ENCODE measurements around the gene SQOR. TPM values are rescaled to one million over a fixed set of nuclear protein-coding genes. Genes with fewer than 3 reads are reported as not detected.
A peak's percentile ranks its signal among the peaks of the same experiment; 100 is the strongest.
"Not testable (repeated sequence)": the region's sequence is repeated elsewhere in the genome, so short reads cannot be mapped to it uniquely, and the experiment has no call there.

SQOR gene
- total RNA-seq, 1 experiment from 2014 or later, result 40.9 TPM

DNA sequence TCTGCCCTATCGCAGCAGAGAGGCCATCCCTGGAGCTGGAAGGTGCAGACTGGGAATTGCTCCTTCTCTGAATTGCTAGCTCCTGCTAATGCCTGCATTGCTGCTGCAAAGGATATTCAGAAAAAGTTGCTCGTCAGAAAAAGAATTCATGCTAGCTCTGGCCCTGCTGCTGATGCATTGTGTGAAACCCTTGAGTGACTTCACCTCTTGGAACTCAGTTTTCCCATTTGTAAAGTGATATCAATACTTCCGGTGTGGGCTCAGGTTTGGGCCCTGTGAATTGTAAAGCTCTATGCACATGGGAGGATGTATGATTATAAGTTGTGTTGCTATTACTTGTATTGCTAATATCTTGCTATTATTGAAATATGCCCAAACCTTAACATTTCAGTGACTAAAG lies 11.4 kb downstream of the SQOR start:
- no peak overlapping the region for H2AFZ ChIP-seq
- DNase-seq, result no peak
- no peaks in the 10 kb centered on the region for H3K9me2 ChIP-seq (ENCODE audit: insufficient read depth)
- ChIA-PET CTCF (no interaction called here), POLR2A (ENCODE audit: unreplicated experiment) (no interaction called here)
- no peaks in the 10 kb centered on the region for H3K27me3 ChIP-seq (ENCODE audit: insufficient read depth, low read depth)
- intact Hi-C loops (cut with micrococcal nuclease; ENCODE audit: unreplicated experiment), result no loop called here
- H3F3A ChIP-seq (ENCODE audit: insufficient read depth, low read depth), result peaks cover 28% of the 10 kb centered on the region
- no TSS peak for BruUV-seq (replicated peaks)
- H3K9me3 ChIP-seq (ENCODE audit: insufficient read depth, low read depth), result no peaks in the 10 kb centered on the region
- no peaks in the 10 kb centered on the region for H4K20me1 ChIP-seq (ENCODE audit: insufficient read depth)
- TF ChIP-seq, protein P1, sequence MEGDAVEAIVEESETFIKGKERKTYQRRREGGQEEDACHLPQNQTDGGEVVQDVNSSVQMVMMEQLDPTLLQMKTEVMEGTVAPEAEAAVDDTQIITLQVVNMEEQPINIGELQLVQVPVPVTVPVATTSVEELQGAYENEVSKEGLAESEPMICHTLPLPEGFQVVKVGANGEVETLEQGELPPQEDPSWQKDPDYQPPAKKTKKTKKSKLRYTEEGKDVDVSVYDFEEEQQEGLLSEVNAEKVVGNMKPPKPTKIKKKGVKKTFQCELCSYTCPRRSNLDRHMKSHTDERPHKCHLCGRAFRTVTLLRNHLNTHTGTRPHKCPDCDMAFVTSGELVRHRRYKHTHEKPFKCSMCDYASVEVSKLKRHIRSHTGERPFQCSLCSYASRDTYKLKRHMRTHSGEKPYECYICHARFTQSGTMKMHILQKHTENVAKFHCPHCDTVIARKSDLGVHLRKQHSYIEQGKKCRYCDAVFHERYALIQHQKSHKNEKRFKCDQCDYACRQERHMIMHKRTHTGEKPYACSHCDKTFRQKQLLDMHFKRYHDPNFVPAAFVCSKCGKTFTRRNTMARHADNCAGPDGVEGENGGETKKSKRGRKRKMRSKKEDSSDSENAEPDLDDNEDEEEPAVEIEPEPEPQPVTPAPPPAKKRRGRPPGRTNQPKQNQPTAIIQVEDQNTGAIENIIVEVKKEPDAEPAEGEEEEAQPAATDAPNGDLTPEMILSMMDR (conservative IDR thresholded peaks at IDR 0.05), result no peak
- no peak for TF ChIP-seq EZH2 (IDR thresholded peaks at IDR 0.05; ENCODE audit: low read depth)
- H3K4me1 ChIP-seq (replicated peaks; ENCODE audit: insufficient read depth), result peaks cover 52% of the 10 kb centered on the region
- no peak overlapping the region for H3K27ac ChIP-seq
- peaks cover 17% of the 10 kb centered on the region; the same call in 1 of the 2 replicates for H3K79me2 ChIP-seq (ENCODE audit: low read depth)
- H3K4me2 ChIP-seq, result peak overlapping the region; percentile 19; the same call in 1 of the 2 replicates
- no peaks in the 10 kb centered on the region for H3K36me3 ChIP-seq (ENCODE audit: low read depth)
- no peak overlapping the region for H3K4me3 ChIP-seq

DNA sequence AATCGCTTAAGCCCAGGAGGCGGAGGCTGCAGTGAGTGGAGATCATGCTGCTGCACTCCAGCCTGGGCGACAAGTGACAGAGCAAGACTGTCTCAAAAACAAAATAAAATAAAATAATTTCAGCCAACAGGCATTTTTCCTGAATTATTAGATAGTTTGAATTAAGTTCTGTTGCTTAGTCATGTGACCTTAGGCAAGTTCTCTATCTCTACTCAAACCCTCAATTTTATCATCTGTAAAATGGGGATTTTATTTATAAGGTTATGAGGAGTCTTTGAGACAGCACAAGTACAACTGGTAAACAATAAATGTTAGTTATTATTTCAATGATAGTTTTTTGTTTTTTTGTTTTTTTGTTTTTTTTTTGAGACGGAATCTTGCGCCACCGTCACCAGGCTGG lies 13.0 kb downstream of the SQOR start:
- POLR2A ChIA-PET (ENCODE audit: unreplicated experiment), result no interaction called here
- Histone ChIP-seq H3K9me2 (ENCODE audit: insufficient read depth) (no peaks in the 10 kb centered on the region), H4K20me1 (ENCODE audit: insufficient read depth) (no peaks in the 10 kb centered on the region), H3K79me2 (ENCODE audit: low read depth) (peaks cover 17% of the 10 kb centered on the region; the same call in 1 of the 2 replicates), H3F3A (ENCODE audit: insufficient read depth, low read depth) (peaks cover 12% of the 10 kb centered on the region), H2AFZ (no peak overlapping the region), H3K4me2 (no peak overlapping the region), H3K4me1 (replicated peaks; ENCODE audit: insufficient read depth) (peaks cover 36% of the 10 kb centered on the region), H3K27ac (no peak overlapping the region), H3K9me3 (ENCODE audit: insufficient read depth, low read depth) (no peaks in the 10 kb centered on the region), H3K27me3 (ENCODE audit: insufficient read depth, low read depth) (no peaks in the 10 kb centered on the region), H3K4me3 (no peak overlapping the region), H3K36me3 (ENCODE audit: low read depth) (no peaks in the 10 kb centered on the region)
- no peak for DNase-seq
- intact Hi-C loops (cut with micrococcal nuclease; ENCODE audit: unreplicated experiment), result no loop called here
- no peak for TF ChIP-seq EZH2 (IDR thresholded peaks at IDR 0.05; ENCODE audit: low read depth)
- TF ChIP-seq, protein P1 (conservative IDR thresholded peaks at IDR 0.05), result no peak
- CTCF ChIA-PET, result no interaction called here
- BruUV-seq (replicated peaks), result no TSS peak

DNA sequence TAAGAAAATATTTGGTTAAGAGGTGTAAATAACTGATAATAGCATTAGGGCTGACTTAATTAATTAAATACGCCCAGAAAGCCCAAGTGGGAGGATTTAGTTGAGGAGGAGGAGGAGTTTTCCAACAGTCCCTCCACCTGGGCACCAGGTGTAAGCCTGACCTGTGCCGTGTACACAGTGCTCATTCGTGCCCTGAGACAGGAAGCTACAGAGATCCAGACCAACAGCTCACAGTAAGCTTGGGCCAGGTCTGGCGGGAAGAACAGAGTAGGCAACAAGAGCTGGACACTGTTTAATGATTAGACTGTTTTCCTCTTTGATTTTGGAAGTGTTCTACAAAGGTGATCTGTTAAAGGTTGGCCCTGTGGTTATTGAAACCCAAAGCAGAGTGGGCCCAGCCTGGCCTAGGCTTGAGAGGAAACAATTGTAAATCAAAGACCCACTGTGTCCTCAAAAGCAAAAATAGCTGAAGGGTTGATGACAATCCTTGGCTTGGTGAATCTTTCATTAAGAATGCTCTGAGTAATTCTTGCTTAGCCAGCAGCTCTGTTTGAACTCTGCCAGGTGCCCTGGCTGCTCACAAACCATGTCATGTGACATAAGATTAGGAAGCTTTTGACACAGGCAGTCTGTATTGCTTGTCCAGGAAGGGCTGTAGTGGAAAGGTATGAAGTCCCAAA lies 13.8 kb downstream of the SQOR start:
- peak overlapping the region; percentile 60 for H3K27ac ChIP-seq
- no peak overlapping the region for H2AFZ ChIP-seq
- H3K36me3 ChIP-seq (ENCODE audit: low read depth), result no peaks in the 10 kb centered on the region
- no peak overlapping the region for H3K4me3 ChIP-seq
- H3K4me2 ChIP-seq, result peak overlapping the region; percentile 18
- no peaks in the 10 kb centered on the region for H3K27me3 ChIP-seq (ENCODE audit: insufficient read depth, low read depth)
- ChIA-PET POLR2A (ENCODE audit: unreplicated experiment) (interaction anchor here (0.6 kb wide), 2 partner anchors 155 to 446 kb away, joined by 7 to 10 read pairs; no protein-coding TSS in a partner anchor), CTCF (no interaction called here)
- TF ChIP-seq, protein P1 (conservative IDR thresholded peaks at IDR 0.05), result no peak
- no peak for TF ChIP-seq EZH2 (IDR thresholded peaks at IDR 0.05; ENCODE audit: low read depth)
- no peaks in the 10 kb centered on the region for H3K9me3 ChIP-seq (ENCODE audit: insufficient read depth, low read depth)
- H3K4me1 ChIP-seq (replicated peaks; ENCODE audit: insufficient read depth), result peaks cover 27% of the 10 kb centered on the region
- peaks cover 6% of the 10 kb centered on the region for H3F3A ChIP-seq (ENCODE audit: insufficient read depth, low read depth)
- H3K9me2 ChIP-seq (ENCODE audit: insufficient read depth), result no peaks in the 10 kb centered on the region
- intact Hi-C loops (cut with micrococcal nuclease; ENCODE audit: unreplicated experiment), result no loop called here
- no peaks in the 10 kb centered on the region for H4K20me1 ChIP-seq (ENCODE audit: insufficient read depth)
- peak; percentile 37 to 77 for DNase-seq
- no TSS peak for BruUV-seq (replicated peaks)
- H3K79me2 ChIP-seq (ENCODE audit: low read depth), result peaks cover 17% of the 10 kb centered on the region; the same call in 1 of the 2 replicates

DNA sequence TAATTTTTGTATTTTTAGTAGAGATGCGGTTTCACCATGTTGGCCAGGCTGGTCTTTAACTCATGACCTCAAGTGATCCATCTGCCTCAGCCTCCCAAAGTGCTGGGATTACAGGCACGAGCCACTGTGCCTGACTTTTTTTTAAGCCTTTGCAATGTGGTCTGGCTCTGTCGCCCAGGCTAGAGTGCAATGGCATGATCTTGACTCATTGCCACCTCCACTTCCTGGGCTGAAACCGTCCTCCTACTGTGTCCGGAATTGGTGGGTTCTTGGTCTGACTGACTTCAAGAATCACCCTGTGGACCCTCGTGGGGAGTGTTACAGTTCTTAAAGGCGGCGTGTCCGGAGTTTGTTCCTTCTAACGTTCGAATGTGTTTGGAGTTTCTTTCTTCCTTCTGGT lies 15.2 kb downstream of the SQOR start:
- POLR2A ChIA-PET (ENCODE audit: unreplicated experiment); CTCF ChIA-PET; intact Hi-C loops (cut with micrococcal nuclease; ENCODE audit: unreplicated experiment); BruUV-seq (replicated peaks); H3K4me2 ChIP-seq; H3K27me3 ChIP-seq (ENCODE audit: insufficient read depth, low read depth); H3K9me2 ChIP-seq (ENCODE audit: insufficient read depth); DNase-seq; H3K36me3 ChIP-seq (ENCODE audit: low read depth); H3K4me3 ChIP-seq; H4K20me1 ChIP-seq (ENCODE audit: insufficient read depth); H3K27ac ChIP-seq; H2AFZ ChIP-seq; H3K9me3 ChIP-seq (ENCODE audit: insufficient read depth, low read depth); H3F3A ChIP-seq (ENCODE audit: insufficient read depth, low read depth): not testable (repeated sequence)
- peaks cover 23% of the 10 kb centered on the region for H3K4me1 ChIP-seq (replicated peaks; ENCODE audit: insufficient read depth)
- peaks cover 17% of the 10 kb centered on the region; the same call in 1 of the 2 replicates for H3K79me2 ChIP-seq (ENCODE audit: low read depth)

Measured in PC-9 (cell line).